ACHN (cell line): Measurements from ENCODE around the gene CRK.
"Not testable (repeated sequence)": the region's sequence is repeated elsewhere in the genome, so short reads cannot be mapped to it uniquely, and the experiment has no call there.

Source experiments
- DNase-seq: peaks from one replicate; pipeline ENCODE4 v3.0.0-alpha.2; 2015
- in situ Hi-C: cut with HindIII; loops from 2 replicates; pipeline ENCODE4 v1.10.0; 2017; ENCODE audit warnings: low sequenced_read_pairs, low pct_ligation_motif_present, low pct_unique_long_range_greater_than_20kb

CRK gene

DNA sequence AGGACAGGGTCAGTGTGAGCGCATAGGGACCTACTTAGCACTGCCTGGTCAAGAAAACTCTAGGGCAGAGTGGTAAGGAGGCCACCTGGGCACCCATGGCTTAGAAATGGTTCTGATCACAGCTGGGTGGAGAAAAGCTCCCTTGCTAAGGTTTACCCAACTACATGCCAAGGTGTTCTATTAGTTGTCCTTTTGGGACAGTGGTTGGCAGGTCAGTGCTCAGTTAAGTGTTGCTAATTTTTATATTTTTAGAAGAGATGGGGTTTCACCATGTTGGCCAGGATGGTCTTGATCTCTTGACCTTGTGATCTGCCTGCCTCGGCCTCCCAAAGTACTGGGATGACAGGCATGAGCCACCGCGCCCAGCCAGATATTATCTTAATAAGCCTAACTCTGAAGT is 10.3 kb downstream of the CRK start:
- DNase-seq, in situ Hi-C loops: not testable (repeated sequence)

GRCh38 chr17:1442721-1443120 is 13.3 kb downstream of the CRK start:
- DNase-seq, in situ Hi-C loops: not testable (repeated sequence)

DNA sequence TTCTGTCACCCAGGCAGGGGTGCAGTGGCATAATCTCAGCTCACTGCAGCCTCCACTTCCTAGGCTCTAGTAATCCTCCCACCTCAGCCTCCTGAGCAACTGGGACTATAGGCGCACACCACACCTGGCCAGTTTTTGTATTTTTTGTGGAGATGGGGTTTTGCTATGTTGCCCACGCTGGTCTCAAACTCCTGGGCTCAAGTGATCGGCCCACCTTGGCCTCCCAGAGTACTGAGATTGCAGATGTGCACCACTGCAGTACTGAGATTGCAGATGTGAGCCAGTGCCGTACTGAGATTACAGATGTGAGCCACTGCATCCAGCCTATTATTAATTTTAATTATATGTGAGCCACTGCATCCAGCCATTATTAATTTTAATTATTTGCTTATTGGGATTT is 13.8 kb downstream of the CRK start:
- in situ Hi-C loops, result no loop called here
- DNase-seq, result no peak

GRCh38 chr17:1440921-1441320 is 15.1 kb downstream of the CRK start:
- no peak for DNase-seq
- in situ Hi-C loops, result no loop called here

DNA sequence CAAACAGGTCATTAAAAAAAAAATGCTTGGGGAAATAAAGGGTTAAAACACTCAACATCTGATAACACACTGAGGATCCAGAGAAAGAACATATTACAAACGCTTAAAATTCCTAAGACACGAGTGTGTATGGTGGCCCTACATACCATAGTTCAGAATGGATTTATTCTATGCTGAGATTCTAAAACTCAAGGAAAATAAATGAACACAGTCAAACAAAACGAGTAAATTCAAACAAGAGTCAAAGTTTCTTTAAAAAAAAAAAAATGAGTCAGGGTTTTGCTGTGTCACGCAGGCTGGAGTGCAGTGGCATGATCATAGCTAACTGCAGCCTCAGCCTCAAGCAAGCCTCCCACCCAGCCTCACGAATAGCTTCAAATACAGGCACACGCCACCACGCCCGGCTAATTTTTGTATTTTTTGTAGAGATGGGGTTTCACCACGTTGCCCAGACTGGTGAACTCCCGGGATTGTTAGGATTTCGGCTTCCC is 17.4 kb downstream of the CRK start:
- peak; percentile 64 for DNase-seq
- in situ Hi-C loops, result no loop called here

GRCh38 chr17:1435326-1435725 is 20.7 kb downstream of the CRK start:
- no peak for DNase-seq
- in situ Hi-C loops, result no loop called here

DNA sequence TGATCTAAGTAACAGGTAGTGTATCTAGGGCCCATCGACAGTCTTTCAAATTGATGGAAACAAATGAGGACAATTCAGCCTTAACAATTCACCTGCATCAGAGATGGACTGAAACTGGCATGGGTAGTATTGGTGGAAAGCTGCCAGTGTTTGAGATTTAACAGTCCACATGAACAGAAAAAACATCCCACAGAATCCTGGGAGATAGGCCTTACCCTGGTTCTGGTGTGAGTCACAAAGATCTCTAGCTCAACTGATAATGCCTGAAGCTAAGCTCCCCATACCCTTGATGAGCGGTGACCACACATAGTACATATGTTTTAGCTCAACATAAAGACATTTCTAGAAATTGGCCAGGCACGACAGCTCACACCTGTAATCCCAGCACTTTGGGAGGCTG is 21.9 kb downstream of the CRK start:
- DNase-seq, result no peak
- in situ Hi-C loops, result no loop called here

- in situ Hi-C loops, result no loop called here
- no peak for DNase-seq
Measured at GRCh38 chr17:1431631-1432104, 24.4 kb downstream of the CRK start.

- peak; percentile 22 for DNase-seq
- in situ Hi-C loops, result no loop called here
Measured at GRCh38 chr17:1423456-1424135, 32.4 kb downstream of the CRK start.

DNA sequence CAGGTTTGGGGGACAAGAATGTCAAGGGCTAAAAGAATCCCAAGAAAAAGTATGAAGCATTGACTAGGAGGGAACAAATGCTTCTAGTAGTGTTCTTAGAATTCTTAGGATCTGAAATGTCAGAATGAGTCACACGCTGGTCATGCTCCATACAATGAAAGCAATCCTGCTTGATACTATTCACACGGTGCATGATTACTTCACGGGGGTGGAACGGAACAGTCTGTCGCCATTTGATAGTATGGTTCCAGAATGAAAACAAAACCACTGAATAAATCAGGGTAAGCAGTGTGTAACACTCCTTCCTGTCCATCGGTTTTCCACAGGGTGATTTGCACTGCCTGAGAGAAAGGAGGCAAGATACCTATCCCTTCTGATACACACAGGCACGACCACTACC is 33.1 kb downstream of the CRK start:
- peak; percentile 96 for DNase-seq
- in situ Hi-C loops, result no loop called here

- in situ Hi-C loops, result no loop called here
- no peak for DNase-seq
Measured at GRCh38 chr17:1421470-1421869, 34.6 kb downstream of the CRK start.

GRCh38 chr17:1420981-1421380 is 35.1 kb downstream of the CRK start:
- in situ Hi-C loops, result no loop called here
- no peak for DNase-seq

- in situ Hi-C loops, result no loop called here
- DNase-seq, result no peak
Measured at GRCh38 chr17:1420163-1420562, 35.9 kb downstream of the CRK start.

DNA sequence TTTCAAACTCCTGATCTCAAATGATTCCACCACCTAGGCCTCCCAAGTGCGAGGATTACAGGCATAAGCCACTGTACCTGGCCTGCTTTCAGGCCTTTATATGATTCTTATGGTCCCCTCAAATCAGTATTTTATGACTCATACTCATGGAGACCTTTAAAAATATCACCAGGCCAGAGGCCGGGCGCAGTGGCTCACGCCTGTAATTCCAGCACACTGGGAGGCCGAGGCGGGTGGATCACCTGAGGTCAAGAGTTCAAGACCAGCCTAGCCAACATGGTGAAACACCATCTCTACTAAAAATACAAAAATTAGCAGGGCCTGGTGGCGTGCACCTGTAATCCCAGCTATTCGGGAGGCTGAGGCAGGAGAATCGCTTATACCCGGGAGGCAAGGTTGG is 37.6 kb downstream of the CRK start:
- in situ Hi-C loops, DNase-seq: not testable (repeated sequence)

DNA sequence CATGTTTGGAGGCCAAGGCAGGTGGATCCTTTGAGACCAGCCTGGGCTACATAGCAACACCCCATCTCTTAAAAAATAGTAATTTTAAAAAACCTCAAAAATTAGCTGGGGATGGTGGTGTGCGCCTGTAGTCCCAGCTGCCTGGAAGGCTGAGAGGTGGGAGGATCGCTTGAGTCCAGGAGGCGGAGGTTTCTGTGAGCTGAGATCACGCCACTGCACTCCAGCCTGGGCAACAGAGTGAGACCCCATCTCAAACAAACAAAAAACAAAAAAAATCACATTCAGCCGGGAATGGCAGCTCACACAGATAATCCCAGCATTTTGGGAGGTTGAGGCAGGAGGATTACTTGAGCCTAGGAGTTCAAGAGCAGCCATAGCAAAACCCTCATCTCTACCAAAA is 39.6 kb downstream of the CRK start:
- no peak for DNase-seq
- in situ Hi-C loops, result no loop called here

DNA sequence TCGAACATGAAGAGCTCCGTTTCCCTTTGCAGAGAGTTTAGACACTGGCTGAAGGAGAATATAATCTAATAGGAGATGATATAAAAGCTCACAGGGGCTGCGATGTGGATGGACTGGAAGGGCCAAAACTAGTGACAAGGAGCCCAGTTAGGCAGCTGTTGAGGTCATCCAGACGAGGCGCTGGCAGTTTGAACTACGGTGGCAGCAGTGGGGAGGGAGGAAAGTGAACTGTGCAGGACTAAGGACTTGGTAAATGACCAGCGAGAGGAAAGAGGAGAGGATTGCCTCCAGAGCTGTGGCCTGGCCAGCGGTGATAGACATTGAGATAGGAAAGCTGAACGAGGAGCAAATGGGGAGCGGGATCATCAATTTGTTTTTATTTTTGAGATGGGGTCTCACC is 41.4 kb downstream of the CRK start:
- in situ Hi-C loops, result no loop called here
- DNase-seq, result no peak

- DNase-seq, result no peak
Measured at GRCh38 chr17:1414001-1414574, 41.9 kb downstream of the CRK start.

DNA sequence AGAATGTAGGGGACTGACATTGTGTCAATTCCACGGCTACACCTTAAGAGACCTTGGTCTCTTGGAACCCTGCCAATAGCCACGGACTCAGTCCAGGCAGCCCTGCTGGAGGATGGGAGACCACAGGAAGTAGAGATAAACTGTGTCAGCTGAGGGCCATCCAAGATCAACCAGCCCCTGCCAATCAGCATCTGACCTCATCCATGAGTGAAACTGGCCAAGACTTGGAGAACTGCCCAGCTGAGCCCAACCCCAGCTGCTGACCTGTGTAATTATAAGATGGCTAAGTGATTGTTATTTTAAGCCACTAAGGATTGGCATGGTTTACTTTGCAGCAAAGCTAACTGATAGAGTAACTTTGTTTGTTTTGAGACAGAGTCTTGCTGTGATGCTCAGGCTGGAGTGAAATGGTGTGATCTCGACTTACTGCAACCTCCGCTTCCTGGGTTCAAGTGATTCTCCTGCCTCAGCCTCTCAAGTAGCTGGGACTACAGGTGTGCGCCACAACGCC is 42.7 kb downstream of the CRK start:
- in situ Hi-C loops, result no loop called here
- DNase-seq, result peak; percentile 57

More at GRCh38 chr17:1414001-1414574, 41.9 kb downstream of the CRK start:
- in situ Hi-C loops, result no loop called here

DNA sequence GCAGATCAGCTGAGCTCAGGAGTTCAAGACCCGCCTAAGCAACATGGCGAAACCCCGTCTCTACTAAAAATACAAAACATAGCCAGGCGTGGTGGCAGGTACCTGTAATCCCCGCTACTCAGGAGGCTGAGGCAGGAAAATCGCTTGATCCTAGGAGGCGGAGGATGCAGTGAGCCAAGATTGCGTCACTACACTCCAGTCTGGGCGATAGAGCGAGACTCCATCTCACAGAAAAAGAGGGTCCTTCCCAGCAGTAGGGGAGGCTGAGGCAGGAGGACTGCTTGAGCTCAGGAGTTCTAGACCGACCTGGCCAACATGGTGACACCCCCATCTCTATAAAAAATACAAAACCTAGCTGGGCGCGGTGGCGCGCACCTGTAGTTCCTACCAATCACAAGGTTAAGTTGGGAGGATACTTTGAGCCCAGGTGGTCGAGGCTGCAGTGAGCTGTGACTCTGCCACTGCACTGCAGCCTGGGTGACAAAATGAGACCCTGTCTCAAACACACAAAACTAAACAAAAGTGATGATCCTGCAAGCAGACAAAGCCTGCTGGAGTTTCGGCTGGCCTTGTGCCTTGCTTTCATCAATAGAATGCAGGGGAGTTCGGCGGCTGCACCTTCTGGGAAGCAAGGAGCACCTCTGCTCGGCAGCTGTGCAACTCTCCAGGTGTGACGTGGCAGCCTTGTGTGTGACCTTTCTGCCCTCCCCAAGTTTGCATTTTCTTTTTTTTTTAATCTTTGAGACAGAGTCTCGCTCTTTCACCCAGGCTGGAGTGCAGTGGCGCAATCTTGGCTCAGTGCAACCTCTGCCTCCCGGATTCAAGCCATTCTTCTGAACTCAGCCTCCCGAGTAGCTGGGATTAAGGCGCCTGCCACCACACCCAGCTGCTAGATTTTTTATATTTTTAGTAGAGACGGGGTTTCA is 43.6 kb downstream of the CRK start:
- in situ Hi-C loops, result no loop called here
- no peak for DNase-seq
